GM10248 (cell line): ENCODE results near the gene DLGAP3.

Source experiments
- CTCF ChIA-PET: fragments of 300-600 bp; sonication (Branson Sonifier 250); formaldehyde crosslinking; extraction: SDS; loops from one replicate; lab custom pipeline; 2021; ENCODE audit warnings: antibody characterized with exemption; lab: Yijun Ruan, JAX
- POLR2A ChIA-PET: fragments of 350-650 bp; sonication (Branson Sonifier 250); formaldehyde crosslinking; extraction: SDS; loops from one replicate; lab custom pipeline; 2020; ENCODE audit warnings: antibody characterized with exemption; lab: Yijun Ruan, JAX
- DNase-seq: peaks from one replicate; pipeline ENCODE4 v3.0.0; 2012; ENCODE audit errors: extremely low spot score
- TF ChIP-seq, protein P1 (sequence below): IDR thresholded peaks from 2 replicates; pipeline ENCODE4 v1.5.1; 2012; ENCODE audit warnings: mild to moderate bottlenecking, low read depth; ENCODE audit errors: extremely low read depth, missing control alignments, control extremely low read depth

DLGAP3 gene

GRCh38 chr1:34816332-34816731, 113.1 kb downstream of the DLGAP3 start:
- no peak for DNase-seq
- ChIA-PET POLR2A (no interaction called here), CTCF (interaction anchor here (1.7 kb wide), 1 partner anchor 36 kb away, joined by 5 read pairs; no protein-coding TSS in a partner anchor)
- TF ChIP-seq, protein P1, sequence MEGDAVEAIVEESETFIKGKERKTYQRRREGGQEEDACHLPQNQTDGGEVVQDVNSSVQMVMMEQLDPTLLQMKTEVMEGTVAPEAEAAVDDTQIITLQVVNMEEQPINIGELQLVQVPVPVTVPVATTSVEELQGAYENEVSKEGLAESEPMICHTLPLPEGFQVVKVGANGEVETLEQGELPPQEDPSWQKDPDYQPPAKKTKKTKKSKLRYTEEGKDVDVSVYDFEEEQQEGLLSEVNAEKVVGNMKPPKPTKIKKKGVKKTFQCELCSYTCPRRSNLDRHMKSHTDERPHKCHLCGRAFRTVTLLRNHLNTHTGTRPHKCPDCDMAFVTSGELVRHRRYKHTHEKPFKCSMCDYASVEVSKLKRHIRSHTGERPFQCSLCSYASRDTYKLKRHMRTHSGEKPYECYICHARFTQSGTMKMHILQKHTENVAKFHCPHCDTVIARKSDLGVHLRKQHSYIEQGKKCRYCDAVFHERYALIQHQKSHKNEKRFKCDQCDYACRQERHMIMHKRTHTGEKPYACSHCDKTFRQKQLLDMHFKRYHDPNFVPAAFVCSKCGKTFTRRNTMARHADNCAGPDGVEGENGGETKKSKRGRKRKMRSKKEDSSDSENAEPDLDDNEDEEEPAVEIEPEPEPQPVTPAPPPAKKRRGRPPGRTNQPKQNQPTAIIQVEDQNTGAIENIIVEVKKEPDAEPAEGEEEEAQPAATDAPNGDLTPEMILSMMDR = no peak
